Anterior cingulate cortex (tissue), 58 donors: ENCODE results near the gene FASN.

Source experiments
- DNase-seq, 58 donors: peaks; one replicate each; lab custom pipeline; 2025; lab: John Stamatoyannopoulos, UW

FASN gene

GRCh38 chr17:82103553-82104451, 5.8 kb upstream of the FASN start:
- peak in 41 of 58 donors; percentile 19 to 78 (median 48) for DNase-seq

GRCh38 chr17:82101767-82102679, 4.0 kb upstream of the FASN start:
- DNase-seq, result peak in 26 of 58 donors; percentile 16 to 69 (median 35)

GRCh38 chr17:82101301-82101715, 3.3 kb upstream of the FASN start:
- no peak for DNase-seq

- DNase-seq, result no peak
These were observed 2.7 kb upstream of the FASN start for GRCh38 chr17:82100502-82101298.

- peak in 2 of 58 donors; percentile 71 to 83 for DNase-seq
These were observed 1.1 kb upstream of the FASN start for GRCh38 chr17:82098939-82099763.

- DNase-seq, result peak in 2 of 58 donors; percentile 39 to 58
These were observed 192 bp downstream of the FASN start for GRCh38 chr17:82097919-82098168.

GRCh38 chr17:82097184-82097918, 685 bp downstream of the FASN start:
- DNase-seq, result peak in 4 of 58 donors; percentile 24 to 54 (median 38)

GRCh38 chr17:82096709-82097183, 1.3 kb downstream of the FASN start:
- no peak for DNase-seq

GRCh38 chr17:82095777-82096708, 2.0 kb downstream of the FASN start:
- DNase-seq, result no peak

GRCh38 chr17:82094931-82095776, 2.9 kb downstream of the FASN start:
- DNase-seq, result no peak

GRCh38 chr17:82092995-82093751, 4.9 kb downstream of the FASN start:
- no peak for DNase-seq

GRCh38 chr17:82092628-82092994, 5.4 kb downstream of the FASN start:
- DNase-seq, result no peak

GRCh38 chr17:82092094-82092586, 5.9 kb downstream of the FASN start:
- DNase-seq, result no peak

- DNase-seq, result no peak
These were observed 6.6 kb downstream of the FASN start for GRCh38 chr17:82091264-82092066.
